ENCODE results near the gene BLVRA.

DNA sequence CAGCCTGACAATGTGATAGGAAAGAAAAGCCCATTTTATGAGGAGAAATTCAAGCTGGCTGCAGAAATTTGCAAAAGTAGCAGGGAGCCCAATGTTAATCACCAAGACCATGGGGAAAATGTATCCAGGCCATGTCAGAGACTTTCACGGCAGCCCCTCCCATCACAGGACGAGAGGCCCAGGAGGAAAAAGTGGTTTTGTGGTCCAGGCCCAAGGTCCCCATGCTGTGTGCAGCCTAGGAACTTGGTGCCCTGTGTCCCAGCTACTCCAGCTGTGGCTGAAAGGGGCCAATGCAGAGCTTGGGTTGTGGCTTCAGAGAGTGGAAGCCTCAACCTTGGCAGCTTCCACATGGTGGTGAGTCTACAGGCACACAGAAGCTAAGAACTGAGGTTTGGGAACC is 41.9 kb upstream of the BLVRA start:
- TF ChIP-seq SIN3A (IDR thresholded peaks at IDR 0.05; ENCODE audit: low read depth, low read length) (no peak), JUND (IDR thresholded peaks at IDR 0.05; ENCODE audit: low read depth, low read length) (no peak), HDAC6 (IDR thresholded peaks at IDR 0.05; ENCODE audit: unreplicated experiment) (no peak), GABPA (IDR thresholded peaks at IDR 0.05; ENCODE audit: low read depth) (no peak), YY1 (IDR thresholded peaks at IDR 0.05; ENCODE audit: low read depth, low read length) (no peak), BHLHE40 (IDR thresholded peaks at IDR 0.05; ENCODE audit: borderline replicate concordance in 1 of 2, low read depth in 2 of 2, low read length in 1 of 2) (no peak), SRF (IDR thresholded peaks at IDR 0.05; ENCODE audit: low read depth in 2 of 2, low read length in 2 of 2) (no peak), RAD51 (IDR thresholded peaks at IDR 0.05) (no peak), ATF3 (IDR thresholded peaks at IDR 0.05; ENCODE audit: borderline replicate concordance, extremely low read depth, low read depth, low read length) (no peak), TAF1 (IDR thresholded peaks at IDR 0.05; ENCODE audit: borderline replicate concordance, low read depth, low read length) (no peak), EZH2 (IDR thresholded peaks at IDR 0.05; ENCODE audit: borderline replicate concordance, control insufficient read depth, low read depth, low read length) (no peak)
- TF ChIP-seq, protein P1, sequence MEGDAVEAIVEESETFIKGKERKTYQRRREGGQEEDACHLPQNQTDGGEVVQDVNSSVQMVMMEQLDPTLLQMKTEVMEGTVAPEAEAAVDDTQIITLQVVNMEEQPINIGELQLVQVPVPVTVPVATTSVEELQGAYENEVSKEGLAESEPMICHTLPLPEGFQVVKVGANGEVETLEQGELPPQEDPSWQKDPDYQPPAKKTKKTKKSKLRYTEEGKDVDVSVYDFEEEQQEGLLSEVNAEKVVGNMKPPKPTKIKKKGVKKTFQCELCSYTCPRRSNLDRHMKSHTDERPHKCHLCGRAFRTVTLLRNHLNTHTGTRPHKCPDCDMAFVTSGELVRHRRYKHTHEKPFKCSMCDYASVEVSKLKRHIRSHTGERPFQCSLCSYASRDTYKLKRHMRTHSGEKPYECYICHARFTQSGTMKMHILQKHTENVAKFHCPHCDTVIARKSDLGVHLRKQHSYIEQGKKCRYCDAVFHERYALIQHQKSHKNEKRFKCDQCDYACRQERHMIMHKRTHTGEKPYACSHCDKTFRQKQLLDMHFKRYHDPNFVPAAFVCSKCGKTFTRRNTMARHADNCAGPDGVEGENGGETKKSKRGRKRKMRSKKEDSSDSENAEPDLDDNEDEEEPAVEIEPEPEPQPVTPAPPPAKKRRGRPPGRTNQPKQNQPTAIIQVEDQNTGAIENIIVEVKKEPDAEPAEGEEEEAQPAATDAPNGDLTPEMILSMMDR (IDR thresholded peaks at IDR 0.05 in 2 of 3, conservative IDR thresholded peaks at IDR 0.05 in 1 of 3; ENCODE audit: control insufficient read depth in 2 of 3, extremely low read depth in 1 of 3, insufficient read depth in 1 of 3, low read depth in 3 of 3, low read length in 3 of 3): no peak
- TF ChIP-seq, protein P2, sequence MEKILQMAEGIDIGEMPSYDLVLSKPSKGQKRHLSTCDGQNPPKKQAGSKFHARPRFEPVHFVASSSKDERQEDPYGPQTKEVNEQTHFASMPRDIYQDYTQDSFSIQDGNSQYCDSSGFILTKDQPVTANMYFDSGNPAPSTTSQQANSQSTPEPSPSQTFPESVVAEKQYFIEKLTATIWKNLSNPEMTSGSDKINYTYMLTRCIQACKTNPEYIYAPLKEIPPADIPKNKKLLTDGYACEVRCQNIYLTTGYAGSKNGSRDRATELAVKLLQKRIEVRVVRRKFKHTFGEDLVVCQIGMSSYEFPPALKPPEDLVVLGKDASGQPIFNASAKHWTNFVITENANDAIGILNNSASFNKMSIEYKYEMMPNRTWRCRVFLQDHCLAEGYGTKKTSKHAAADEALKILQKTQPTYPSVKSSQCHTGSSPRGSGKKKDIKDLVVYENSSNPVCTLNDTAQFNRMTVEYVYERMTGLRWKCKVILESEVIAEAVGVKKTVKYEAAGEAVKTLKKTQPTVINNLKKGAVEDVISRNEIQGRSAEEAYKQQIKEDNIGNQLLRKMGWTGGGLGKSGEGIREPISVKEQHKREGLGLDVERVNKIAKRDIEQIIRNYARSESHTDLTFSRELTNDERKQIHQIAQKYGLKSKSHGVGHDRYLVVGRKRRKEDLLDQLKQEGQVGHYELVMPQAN (conservative IDR thresholded peaks at IDR 0.05): no peak

Data from GM12878 (cell line).